Keratinocyte (primary cell): ENCODE data around the gene VSIG4. TPM values are rescaled to one million over a fixed set of nuclear protein-coding genes. Genes with fewer than 3 reads are reported as not detected.

Experiments used
- DNase-seq: peaks from one replicate; pipeline ENCODE4 v3.0.0-alpha.2; 2011; ENCODE audit warnings: low read depth, missing footprints, low spot score
- FAIRE-seq: peaks from 2 replicates; lab custom pipeline; 2011; peaks lifted over from hg19 to GRCh38; lab: Jason Lieb, UNC
- H2AFZ ChIP-seq: 2 replicates; pipeline ENCODE4 v1.6.0; 2012; ENCODE audit warnings: low read length, control low read depth, inconsistent platforms; ENCODE audit not compliant: control insufficient read depth
- H3K27ac ChIP-seq: 2 replicates; pipeline ENCODE4 v1.5.1; 2011; ENCODE audit warnings: low read length; ENCODE audit not compliant: control insufficient read depth, insufficient read depth
- H3K27me3 ChIP-seq: 3 replicates; pipeline ENCODE4 v1.6.0; 2011; ENCODE audit warnings: low read length; ENCODE audit not compliant: control insufficient read depth, insufficient read depth; ENCODE audit errors: extremely low read depth
- H3K36me3 ChIP-seq, 2 experiments: 2 replicates in 1 of 2; 3 replicates in 1 of 2; pipeline ENCODE4 v1.5.1; 2011; ENCODE audit warnings: low read length in 2 of 2, mild to moderate bottlenecking in 1 of 2; ENCODE audit not compliant: control insufficient read depth in 2 of 2, insufficient read depth in 2 of 2; ENCODE audit errors: extremely low read depth in 1 of 2
- H3K4me1 ChIP-seq: 3 replicates; pipeline ENCODE4 v1.5.1; 2011; ENCODE audit warnings: low read length; ENCODE audit not compliant: control insufficient read depth, insufficient read depth; ENCODE audit errors: extremely low read depth
- H3K4me2 ChIP-seq: 3 replicates; pipeline ENCODE4 v1.6.0; 2011; ENCODE audit warnings: low read depth, low read length; ENCODE audit not compliant: control insufficient read depth, insufficient read depth; ENCODE audit errors: extremely low read depth
- H3K4me3 ChIP-seq, 3 experiments: fragments of 200-600 bp in 1 of 3; sonication (generic) in 1 of 3; 2 replicates in 2 of 3; 3 replicates in 1 of 3; pipeline ENCODE4 v1.5.1; 2011 to 2016; ENCODE audit warnings: low read length in 3 of 3, mild to moderate bottlenecking in 3 of 3, control low read depth in 2 of 3, inconsistent platforms in 1 of 3, low read depth in 1 of 3, mixed read lengths in 1 of 3, mixed run types in 1 of 3, moderate library complexity in 1 of 3; ENCODE audit not compliant: control insufficient read depth in 2 of 3, insufficient read depth in 2 of 3; ENCODE audit errors: extremely low read depth in 1 of 3
- H3K79me2 ChIP-seq: 2 replicates; pipeline ENCODE4 v1.6.0; 2012; ENCODE audit warnings: low read length; ENCODE audit not compliant: control insufficient read depth, insufficient read depth
- H3K9ac ChIP-seq: 3 replicates; pipeline ENCODE4 v1.6.0; 2011; ENCODE audit warnings: low read length; ENCODE audit not compliant: control insufficient read depth, insufficient read depth; ENCODE audit errors: extremely low read depth
- H3K9me1 ChIP-seq: 3 replicates; pipeline ENCODE4 v1.6.0; 2011; ENCODE audit warnings: low read length; ENCODE audit not compliant: control insufficient read depth, insufficient read depth; ENCODE audit errors: extremely low read depth
- H3K9me3 ChIP-seq: 2 replicates; pipeline ENCODE4 v1.5.1; 2012; ENCODE audit warnings: low read depth, low read length; ENCODE audit not compliant: control insufficient read depth
- H4K20me1 ChIP-seq: 3 replicates; pipeline ENCODE4 v1.6.0; 2011; ENCODE audit warnings: low read length; ENCODE audit not compliant: control insufficient read depth, insufficient read depth; ENCODE audit errors: extremely low read depth
- EZH2 ChIP-seq: IDR thresholded peaks from one replicate; pipeline ENCODE4 v1.6.1; 2012; ENCODE audit warnings: inconsistent platforms, mild to moderate bottlenecking, low read length, moderate library complexity
- dilution Hi-C: fragments of 300-500 bp; cut with MboI; formaldehyde crosslinking; loops from one replicate; pipeline ENCODE4 v1.7.0; 2020; ENCODE audit warnings: low sequenced_read_pairs; ENCODE audit not compliant: extremely low pct_ligation_motif_present
- polyA plus RNA-seq, 5 experiments: library from polyadenylated mRNA; depleted of rRNA in 3 of 5; stranded (reverse) in 3 of 5; stranded (forward) in 1 of 5; unstranded in 1 of 5; fragments of >200 nt; gene quantifications; 1 replicate in 1 of 5; 2 replicates in 3 of 5; 3 replicates in 1 of 5; pipeline versions ENCODE4 v1.2.1 to v1.2.3, GENCODE V29; 2011 to 2012; ENCODE audit warnings: missing spikeins in 2 of 5, low read depth in 1 of 5, low replicate concordance in 1 of 5
- TF ChIP-seq, protein P1 (sequence below), 3 experiments: IDR thresholded peaks in 1 of 3; conservative IDR thresholded peaks in 1 of 3; optimal IDR thresholded peaks in 1 of 3; 2 replicates in 2 of 3; 3 replicates in 1 of 3; pipeline versions ENCODE3 to v1.5.1; 2011; ENCODE audit warnings: low read length in 3 of 3, mild to moderate bottlenecking in 3 of 3, moderate library complexity in 2 of 3, control low read depth in 1 of 3, inconsistent platforms in 1 of 3; ENCODE audit not compliant: insufficient read depth in 2 of 3; ENCODE audit errors: extremely low read depth in 1 of 3

The VSIG4 gene
- polyA plus RNA-seq, 1 donor (not counting 4 experiments of a cell fraction or from before 2014, with no cell fraction given), result not detected

DNA sequence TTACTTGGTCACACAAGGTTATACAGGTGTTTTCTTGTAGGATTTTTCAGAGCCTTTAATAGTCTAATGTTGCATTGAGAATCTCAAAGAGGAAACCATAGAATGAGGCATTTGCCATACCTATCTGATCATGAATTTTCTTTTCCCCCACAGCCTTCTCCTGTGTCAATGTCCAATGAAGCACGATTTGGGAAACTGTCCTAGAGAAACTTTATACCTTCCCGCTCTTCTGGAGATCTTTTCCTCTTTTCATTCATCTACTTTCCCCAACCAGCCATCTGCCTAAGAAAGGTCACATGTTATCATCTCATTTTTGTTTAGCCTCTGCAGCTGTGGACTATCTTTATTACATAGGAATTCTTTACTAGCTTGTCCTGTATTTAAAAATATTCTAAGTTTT lies 19.9 kb downstream of the VSIG4 start:
- H3K4me3 ChIP-seq, result no peak overlapping the region
- H3K36me3 ChIP-seq, result no peaks in the 10 kb centered on the region
- no peaks in the 10 kb centered on the region for H4K20me1 ChIP-seq
- no peaks in the 10 kb centered on the region for H3K79me2 ChIP-seq
- no peaks in the 10 kb centered on the region for H3K9me3 ChIP-seq
- no peaks in the 10 kb centered on the region for H3K27me3 ChIP-seq
- no peak overlapping the region for H2AFZ ChIP-seq
- no peaks in the 10 kb centered on the region for H3K4me1 ChIP-seq
- dilution Hi-C loops, result no loop called here
- DNase-seq, result no peak
- H3K4me2 ChIP-seq, result no peak overlapping the region
- FAIRE-seq, result no peak
- TF ChIP-seq EZH2, result no peak
- TF ChIP-seq, protein P1, sequence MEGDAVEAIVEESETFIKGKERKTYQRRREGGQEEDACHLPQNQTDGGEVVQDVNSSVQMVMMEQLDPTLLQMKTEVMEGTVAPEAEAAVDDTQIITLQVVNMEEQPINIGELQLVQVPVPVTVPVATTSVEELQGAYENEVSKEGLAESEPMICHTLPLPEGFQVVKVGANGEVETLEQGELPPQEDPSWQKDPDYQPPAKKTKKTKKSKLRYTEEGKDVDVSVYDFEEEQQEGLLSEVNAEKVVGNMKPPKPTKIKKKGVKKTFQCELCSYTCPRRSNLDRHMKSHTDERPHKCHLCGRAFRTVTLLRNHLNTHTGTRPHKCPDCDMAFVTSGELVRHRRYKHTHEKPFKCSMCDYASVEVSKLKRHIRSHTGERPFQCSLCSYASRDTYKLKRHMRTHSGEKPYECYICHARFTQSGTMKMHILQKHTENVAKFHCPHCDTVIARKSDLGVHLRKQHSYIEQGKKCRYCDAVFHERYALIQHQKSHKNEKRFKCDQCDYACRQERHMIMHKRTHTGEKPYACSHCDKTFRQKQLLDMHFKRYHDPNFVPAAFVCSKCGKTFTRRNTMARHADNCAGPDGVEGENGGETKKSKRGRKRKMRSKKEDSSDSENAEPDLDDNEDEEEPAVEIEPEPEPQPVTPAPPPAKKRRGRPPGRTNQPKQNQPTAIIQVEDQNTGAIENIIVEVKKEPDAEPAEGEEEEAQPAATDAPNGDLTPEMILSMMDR (optimal IDR thresholded peaks at IDR 0.05 in 1 of 3, IDR thresholded peaks at IDR 0.05 in 1 of 3, conservative IDR thresholded peaks at IDR 0.05 in 1 of 3; ENCODE audit: extremely low read depth in 1 of 3, insufficient read depth in 2 of 3, low read length in 3 of 3), result no peak
- no peak overlapping the region for H3K27ac ChIP-seq
- no peaks in the 10 kb centered on the region for H3K9me1 ChIP-seq
- H3K9ac ChIP-seq, result no peak overlapping the region

DNA sequence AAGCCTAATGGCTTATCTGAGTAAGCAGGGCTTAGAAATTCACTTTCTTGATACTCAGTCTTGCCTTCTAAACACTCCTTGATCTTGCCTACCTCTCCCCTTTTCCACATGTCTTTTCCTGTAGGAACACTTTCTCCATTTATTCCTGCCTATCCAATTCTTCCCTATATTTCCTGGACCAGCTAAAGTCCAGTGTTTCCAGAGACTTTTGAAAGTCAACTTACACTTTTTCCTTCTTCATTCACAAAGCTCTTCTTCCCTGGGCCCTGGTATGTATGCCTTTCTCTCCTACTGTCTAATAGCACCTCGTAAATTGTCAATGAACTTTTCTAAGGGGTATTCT lies 20.6 kb downstream of the VSIG4 start:
- dilution Hi-C loops, result no loop called here

More for the DNA sequence above, 20.6 kb downstream of the VSIG4 start:
- H3K4me2 ChIP-seq, result no peak overlapping the region
- no peaks in the 10 kb centered on the region for H4K20me1 ChIP-seq
- H3K9me3 ChIP-seq, result no peaks in the 10 kb centered on the region
- H3K9ac ChIP-seq, result no peak overlapping the region
- H3K36me3 ChIP-seq, result no peaks in the 10 kb centered on the region
- H3K27me3 ChIP-seq, result no peaks in the 10 kb centered on the region
- FAIRE-seq (no peak), DNase-seq (no peak)
- no peaks in the 10 kb centered on the region for H3K4me1 ChIP-seq
- H3K79me2 ChIP-seq, result no peaks in the 10 kb centered on the region
- no peak overlapping the region for H3K27ac ChIP-seq
- H3K4me3 ChIP-seq, result no peak overlapping the region
- H3K9me1 ChIP-seq, result no peaks in the 10 kb centered on the region
- H2AFZ ChIP-seq, result no peak overlapping the region
- no peak for TF ChIP-seq EZH2
- TF ChIP-seq, protein P1 (optimal IDR thresholded peaks at IDR 0.05 in 1 of 3, IDR thresholded peaks at IDR 0.05 in 1 of 3, conservative IDR thresholded peaks at IDR 0.05 in 1 of 3; ENCODE audit: extremely low read depth in 1 of 3, insufficient read depth in 2 of 3, low read length in 3 of 3), result no peak
